ENCODE measurements around the gene UVRAG. TPM values are rescaled to one million over a fixed set of nuclear protein-coding genes. Genes with fewer than 3 reads are reported as not detected.

UVRAG gene
- total RNA-seq, 1 donor from 2014 or later: 34.0 TPM

DNA sequence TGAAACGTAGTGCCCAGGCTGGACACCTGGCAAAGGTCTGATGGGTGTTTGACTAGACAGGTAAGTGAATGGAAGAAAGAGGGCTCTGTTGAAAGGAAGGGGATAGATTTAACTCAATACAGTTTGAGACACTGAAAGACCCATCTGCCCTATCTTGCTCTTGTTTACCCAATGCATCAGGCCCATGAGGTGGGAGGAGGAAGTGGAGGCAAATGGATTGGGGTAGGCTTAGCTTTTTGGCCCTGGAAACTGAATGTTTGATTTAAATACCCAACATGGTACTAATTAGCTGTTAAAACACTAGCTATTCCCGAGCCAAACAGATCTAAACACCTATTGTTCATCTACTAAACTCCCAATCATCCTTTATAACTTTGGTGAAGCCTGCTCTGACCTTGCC, 3.5 kb upstream of the UVRAG start:
- Histone ChIP-seq H3K4me3 (no peak overlapping the region), H3K36me3 (no peaks in the 10 kb centered on the region), H3K4me2 (no peak overlapping the region), H3F3A (ENCODE audit: low read depth) (peaks cover 7% of the 10 kb centered on the region), H3K79me2 (ENCODE audit: low read depth) (peaks cover 8% of the 10 kb centered on the region), H3K9ac (no peak overlapping the region), H3K9me3 (ENCODE audit: low read depth) (no peaks in the 10 kb centered on the region), H3K4me1 (peaks cover 9% of the 10 kb centered on the region), H4K20me1 (ENCODE audit: low read depth) (peaks cover 5% of the 10 kb centered on the region), H3K27me3 (no peaks in the 10 kb centered on the region), H2AFZ (replicated peaks) (no peak overlapping the region), H3K27ac (no peak overlapping the region)
- TF ChIP-seq EZH2phosphoT487 (IDR thresholded peaks at IDR 0.05): no peak
- TF ChIP-seq, protein P1, sequence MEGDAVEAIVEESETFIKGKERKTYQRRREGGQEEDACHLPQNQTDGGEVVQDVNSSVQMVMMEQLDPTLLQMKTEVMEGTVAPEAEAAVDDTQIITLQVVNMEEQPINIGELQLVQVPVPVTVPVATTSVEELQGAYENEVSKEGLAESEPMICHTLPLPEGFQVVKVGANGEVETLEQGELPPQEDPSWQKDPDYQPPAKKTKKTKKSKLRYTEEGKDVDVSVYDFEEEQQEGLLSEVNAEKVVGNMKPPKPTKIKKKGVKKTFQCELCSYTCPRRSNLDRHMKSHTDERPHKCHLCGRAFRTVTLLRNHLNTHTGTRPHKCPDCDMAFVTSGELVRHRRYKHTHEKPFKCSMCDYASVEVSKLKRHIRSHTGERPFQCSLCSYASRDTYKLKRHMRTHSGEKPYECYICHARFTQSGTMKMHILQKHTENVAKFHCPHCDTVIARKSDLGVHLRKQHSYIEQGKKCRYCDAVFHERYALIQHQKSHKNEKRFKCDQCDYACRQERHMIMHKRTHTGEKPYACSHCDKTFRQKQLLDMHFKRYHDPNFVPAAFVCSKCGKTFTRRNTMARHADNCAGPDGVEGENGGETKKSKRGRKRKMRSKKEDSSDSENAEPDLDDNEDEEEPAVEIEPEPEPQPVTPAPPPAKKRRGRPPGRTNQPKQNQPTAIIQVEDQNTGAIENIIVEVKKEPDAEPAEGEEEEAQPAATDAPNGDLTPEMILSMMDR (IDR thresholded peaks at IDR 0.05): no peak
- no peak for TF ChIP-seq EZH2 (IDR thresholded peaks at IDR 0.05)
- Mint-ChIP-seq H3K36me3 (no peaks in the 10 kb centered on the region), H3K4me1 (peaks cover 15% of the 10 kb centered on the region), H3K27me3 (ENCODE audit: insufficient read depth, low read depth) (peaks cover 2% of the 10 kb centered on the region), H3K27ac (no peak overlapping the region), H3K9me3 (no peaks in the 10 kb centered on the region), H3K4me3 (no peak overlapping the region)
- no peak for DNase-seq (ENCODE audit: low spot score)

DNA sequence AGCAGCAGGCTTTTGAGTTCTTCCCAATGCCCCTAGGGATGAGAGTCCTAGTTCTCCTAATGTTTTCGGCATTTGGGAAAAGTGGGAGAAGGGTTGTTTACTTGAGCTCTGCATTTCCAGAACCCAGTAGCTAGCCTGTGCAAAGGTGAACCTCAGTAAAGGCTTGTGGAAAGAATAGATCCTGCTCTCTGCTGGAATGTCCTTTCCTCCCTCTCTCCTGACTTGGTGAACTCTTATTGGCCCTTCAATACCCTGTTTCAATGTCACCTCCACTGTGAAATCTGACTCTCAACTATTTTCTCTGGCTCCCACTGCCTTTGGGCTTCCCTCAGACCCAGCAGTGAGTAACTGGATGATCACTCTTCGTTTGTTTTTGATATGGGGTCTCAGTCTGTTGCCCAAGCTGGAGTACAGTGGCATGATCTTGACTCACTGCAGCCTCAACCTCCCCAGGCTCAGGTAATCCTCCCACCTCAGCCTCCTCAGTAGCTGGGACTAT, 2.4 kb upstream of the UVRAG start:
- Mint-ChIP-seq H3K4me3 (no peak overlapping the region), H3K27me3 (ENCODE audit: insufficient read depth, low read depth) (no peaks in the 10 kb centered on the region), H3K36me3 (no peaks in the 10 kb centered on the region), H3K4me1 (peaks cover 15% of the 10 kb centered on the region), H3K27ac (no peak overlapping the region), H3K9me3 (no peaks in the 10 kb centered on the region)
- H3K27ac ChIP-seq: no peak overlapping the region
- H4K20me1 ChIP-seq (ENCODE audit: low read depth): peaks cover 6% of the 10 kb centered on the region
- no peak overlapping the region for H3K4me3 ChIP-seq
- H3K27me3 ChIP-seq: no peaks in the 10 kb centered on the region
- no peak for DNase-seq (ENCODE audit: low spot score)
- H3K79me2 ChIP-seq (ENCODE audit: low read depth): peaks cover 19% of the 10 kb centered on the region
- H3K4me1 ChIP-seq: peaks cover 17% of the 10 kb centered on the region
- H3K9me3 ChIP-seq (ENCODE audit: low read depth): no peaks in the 10 kb centered on the region
- peaks cover 7% of the 10 kb centered on the region for H3F3A ChIP-seq (ENCODE audit: low read depth)
- no peaks in the 10 kb centered on the region for H3K36me3 ChIP-seq
- H3K9ac ChIP-seq: no peak overlapping the region
- no peak overlapping the region for H3K4me2 ChIP-seq
- no peak for TF ChIP-seq EZH2phosphoT487 (IDR thresholded peaks at IDR 0.05)
- TF ChIP-seq, protein P1 (IDR thresholded peaks at IDR 0.05): no peak
- TF ChIP-seq EZH2 (IDR thresholded peaks at IDR 0.05): no peak
- no peak overlapping the region for H2AFZ ChIP-seq (replicated peaks)

DNA sequence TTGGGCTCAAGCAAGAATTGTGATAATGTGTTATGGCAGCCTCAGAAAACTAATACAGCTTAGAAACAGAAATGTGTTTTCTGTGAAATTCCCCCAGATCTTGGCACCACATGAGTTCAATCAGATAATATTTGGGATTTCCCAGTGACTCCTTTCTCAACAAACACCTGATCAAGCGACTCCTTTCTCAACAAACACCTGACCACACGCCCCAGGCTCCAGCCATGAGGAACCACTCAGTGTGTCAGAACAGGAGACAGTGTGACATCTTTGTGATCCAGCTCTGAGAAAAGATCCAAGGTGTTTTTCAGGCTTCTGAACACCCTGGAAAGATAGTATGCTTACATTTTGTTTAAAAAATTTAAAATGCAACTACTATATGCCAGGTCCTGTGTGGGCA, 1.9 kb upstream of the UVRAG start:
- H3K79me2 ChIP-seq (ENCODE audit: low read depth): peaks cover 25% of the 10 kb centered on the region
- Mint-ChIP-seq H3K4me3 (no peak overlapping the region), H3K9me3 (no peaks in the 10 kb centered on the region), H3K27me3 (ENCODE audit: insufficient read depth, low read depth) (no peaks in the 10 kb centered on the region), H3K4me1 (peaks cover 17% of the 10 kb centered on the region), H3K27ac (no peak overlapping the region), H3K36me3 (peaks cover 2% of the 10 kb centered on the region)
- no peak overlapping the region for H3K4me3 ChIP-seq
- DNase-seq (ENCODE audit: low spot score): no peak
- TF ChIP-seq EZH2 (IDR thresholded peaks at IDR 0.05) (no peak), EZH2phosphoT487 (IDR thresholded peaks at IDR 0.05) (no peak)
- TF ChIP-seq, protein P1 (IDR thresholded peaks at IDR 0.05): no peak
- H4K20me1 ChIP-seq (ENCODE audit: low read depth): peaks cover 6% of the 10 kb centered on the region
- no peaks in the 10 kb centered on the region for H3K9me3 ChIP-seq (ENCODE audit: low read depth)
- no peaks in the 10 kb centered on the region for H3K27me3 ChIP-seq
- H3K9ac ChIP-seq: no peak overlapping the region
- peaks cover 7% of the 10 kb centered on the region for H3F3A ChIP-seq (ENCODE audit: low read depth)
- H3K4me1 ChIP-seq: peaks cover 17% of the 10 kb centered on the region
- H3K36me3 ChIP-seq: no peaks in the 10 kb centered on the region
- no peak overlapping the region for H3K27ac ChIP-seq
- H3K4me2 ChIP-seq: no peak overlapping the region
- no peak overlapping the region for H2AFZ ChIP-seq (replicated peaks)

Measured in neural progenitor cell (in vitro differentiated cells).